ENCODE results near the gene GRIA4. TPM values are rescaled to one million over a fixed set of nuclear protein-coding genes. Genes with fewer than 3 reads are reported as not detected.

GRIA4 gene
- polyA plus RNA-seq, 1 of the 3 experiments (the other 2 are of a cell fraction) = 0.02 TPM

GRCh38 chr11:105619556-105619955, 9.7 kb downstream of the GRIA4 start (continued):
- no peak for TF ChIP-seq IRF3 (IDR thresholded peaks at IDR 0.05; ENCODE audit: low read depth, low read length)

- no peaks in the 10 kb centered on the region for H3K9me2 ChIP-seq
- H3K79me2 ChIP-seq (ENCODE audit: insufficient read depth) = no peaks in the 10 kb centered on the region
- 12% methylated on average over 2 of the region's 2 CpGs for WGBS (ENCODE audit: low lambda C conversion rate)
- H3K36me3 ChIP-seq (replicated peaks in 1 of 2; ENCODE audit: control insufficient read depth in 1 of 2, insufficient read depth in 2 of 2, low read length in 1 of 2) = no peaks in the 10 kb centered on the region
- no peaks in the 10 kb centered on the region for H3K9me3 ChIP-seq
- no peak overlapping the region for H3K4me2 ChIP-seq
- H4K20me1 ChIP-seq (ENCODE audit: insufficient read depth) = no peaks in the 10 kb centered on the region
- no peaks in the 10 kb centered on the region for H3K27me3 ChIP-seq (ENCODE audit: insufficient read depth)
- no peak for DNase-seq
- H3K4me3 ChIP-seq (ENCODE audit: low read depth in 2 of 2, low read length in 1 of 2) = no peak overlapping the region
- no peak overlapping the region for H3K9ac ChIP-seq
- POLR2A ChIA-PET = no interaction called here
- no peak overlapping the region for H2AFZ ChIP-seq (ENCODE audit: low read depth)
- CTCF ChIA-PET = no interaction called here
- TF ChIP-seq USF2 (IDR thresholded peaks at IDR 0.05; ENCODE audit: borderline replicate concordance, low read depth, low read length) (no peak), TCF12 (IDR thresholded peaks at IDR 0.05) (no peak), RAD21 (IDR thresholded peaks at IDR 0.05; ENCODE audit: low read length) (no peak), GATA2 (CRISPR knock-in tag; IDR thresholded peaks at IDR 0.05) (no peak), EZH2phosphoT487 (IDR thresholded peaks at IDR 0.05; ENCODE audit: borderline replicate concordance, low read depth) (no peak), CHD2 (IDR thresholded peaks at IDR 0.05; ENCODE audit: low read length, partially characterized antibody) (no peak), RCOR1 (IDR thresholded peaks at IDR 0.05; ENCODE audit: low read length) (no peak), RXRA (IDR thresholded peaks at IDR 0.05; ENCODE audit: borderline replicate concordance, low read depth) (no peak), JUND (IDR thresholded peaks at IDR 0.05) (no peak), ZBTB33 (IDR thresholded peaks at IDR 0.05; ENCODE audit: borderline replicate concordance, low read depth) (no peak)
- no peaks in the 10 kb centered on the region for H3K4me1 ChIP-seq (ENCODE audit: control insufficient read depth in 1 of 2, insufficient read depth in 2 of 2, low read depth in 1 of 2, low read length in 1 of 2)
- no peak overlapping the region for H3K27ac ChIP-seq (ENCODE audit: low read depth in 2 of 2, low read length in 1 of 2)
- no peaks in the 10 kb centered on the region for H3F3A ChIP-seq (replicated peaks; ENCODE audit: insufficient read depth)
Observed at GRCh38 chr11:105622016-105622415, 12.1 kb downstream of the GRIA4 start.

GRCh38 chr11:105632316-105632715, 22.4 kb downstream of the GRIA4 start:
- CTCF ChIA-PET = interaction anchor here (2.8 kb wide), 1 partner anchor 20 kb away, joined by 7 read pairs; no protein-coding TSS in a partner anchor
- no peak for TF ChIP-seq TAF1 (IDR thresholded peaks at IDR 0.05; ENCODE audit: borderline replicate concordance, low read depth, low read length)
- no peak for TF ChIP-seq GABPA (IDR thresholded peaks at IDR 0.05; ENCODE audit: low read depth)
- TF ChIP-seq FOXM1 (IDR thresholded peaks at IDR 0.05; ENCODE audit: low read depth) = no peak
- no peak for TF ChIP-seq RAD21 (IDR thresholded peaks at IDR 0.05; ENCODE audit: low read length)
- TF ChIP-seq IRF3 (IDR thresholded peaks at IDR 0.05; ENCODE audit: low read depth, low read length) = no peak
- TF ChIP-seq FOSL2 (IDR thresholded peaks at IDR 0.05; ENCODE audit: borderline replicate concordance, low read depth) = no peak
- TF ChIP-seq USF1 (IDR thresholded peaks at IDR 0.05; ENCODE audit: borderline replicate concordance, low read depth) = no peak
- no peak for TF ChIP-seq MEF2A (IDR thresholded peaks at IDR 0.05; ENCODE audit: borderline replicate concordance, low read depth)
- no peak for TF ChIP-seq TEAD4 (IDR thresholded peaks at IDR 0.05; ENCODE audit: borderline replicate concordance, insufficient read depth)
- no peak for TF ChIP-seq RCOR1 (IDR thresholded peaks at IDR 0.05; ENCODE audit: low read length)
- TF ChIP-seq RFX5 (IDR thresholded peaks at IDR 0.05; ENCODE audit: low read length) = no peak
- TF ChIP-seq JUND (IDR thresholded peaks at IDR 0.05) = no peak
- no peak for TF ChIP-seq YY1 (IDR thresholded peaks at IDR 0.05; ENCODE audit: low read depth)
- no peak for TF ChIP-seq RXRA (IDR thresholded peaks at IDR 0.05; ENCODE audit: borderline replicate concordance, low read depth)
- no peak for TF ChIP-seq GATA2 (CRISPR knock-in tag; IDR thresholded peaks at IDR 0.05)
- no peak for TF ChIP-seq MAX (IDR thresholded peaks at IDR 0.05; ENCODE audit: low read depth)
- TF ChIP-seq CHD2 (IDR thresholded peaks at IDR 0.05; ENCODE audit: low read length, partially characterized antibody) = no peak

More at GRCh38 chr11:105632316-105632715, 22.4 kb downstream of the GRIA4 start:
- Histone ChIP-seq H3K36me3 (replicated peaks in 1 of 2; ENCODE audit: control insufficient read depth in 1 of 2, insufficient read depth in 2 of 2, low read length in 1 of 2) (no peaks in the 10 kb centered on the region), H3F3A (replicated peaks; ENCODE audit: insufficient read depth) (no peaks in the 10 kb centered on the region), H3K79me2 (ENCODE audit: insufficient read depth) (no peaks in the 10 kb centered on the region), H3K9me3 (no peaks in the 10 kb centered on the region), H3K9me2 (no peaks in the 10 kb centered on the region), H3K9ac (no peak overlapping the region), H3K4me3 (ENCODE audit: low read depth in 2 of 2, low read length in 1 of 2) (no peak overlapping the region), H3K27ac (ENCODE audit: low read depth in 2 of 2, low read length in 1 of 2) (no peak overlapping the region), H2AFZ (ENCODE audit: low read depth) (no peak overlapping the region), H3K27me3 (ENCODE audit: insufficient read depth) (no peaks in the 10 kb centered on the region), H3K4me1 (ENCODE audit: control insufficient read depth in 1 of 2, insufficient read depth in 2 of 2, low read depth in 1 of 2, low read length in 1 of 2) (no peaks in the 10 kb centered on the region), H3K4me2 (no peak overlapping the region), H4K20me1 (ENCODE audit: insufficient read depth) (no peaks in the 10 kb centered on the region)
- DNase-seq = no peak
- POLR2A ChIA-PET = no interaction called here

All from SK-N-SH (cell line).